Activated naive CD4-positive, alpha-beta T cell treated with anti-CD3 and anti-CD28 coated beads for 36 hours (primary cell): ENCODE measurements around the gene TAF5L. TPM values are rescaled to one million over a fixed set of nuclear protein-coding genes. Genes with fewer than 3 reads are reported as not detected.

Experiments used
- CTCF ChIA-PET: fragments of 350-600 bp; sonication (Branson Sonifier 250); formaldehyde crosslinking; loops from one replicate; lab custom pipeline; 2021; ENCODE audit warnings: antibody characterized with exemption; lab: Charles Lee
- DNase-seq: peaks from one replicate; pipeline ENCODE4 v3.0.0-alpha.2; 2020
- H3K27ac Mint-ChIP-seq: one replicate; pipeline ENCODE4 v1.8.0; 2021; ENCODE audit warnings: mild to moderate bottlenecking, mixed read lengths
- H3K27me3 Mint-ChIP-seq: one replicate; pipeline ENCODE4 v1.8.0; 2021; ENCODE audit warnings: low read depth, mixed read lengths
- H3K36me3 Mint-ChIP-seq: one replicate; pipeline ENCODE4 v1.8.0; 2021; ENCODE audit warnings: low read depth, mixed read lengths
- H3K4me1 Mint-ChIP-seq: one replicate; pipeline ENCODE4 v1.8.0; 2021; ENCODE audit warnings: low read depth, mixed read lengths
- H3K4me3 Mint-ChIP-seq: one replicate; pipeline ENCODE4 v1.8.0; 2021; ENCODE audit warnings: mild to moderate bottlenecking, moderate library complexity, mixed read lengths
- H3K9me3 Mint-ChIP-seq: one replicate; pipeline ENCODE4 v1.8.0; 2021; ENCODE audit warnings: mixed read lengths
- intact Hi-C: fragments of 100-400 bp; cut with micrococcal nuclease; formaldehyde crosslinking; loops from one replicate; pipeline ENCODE4 v1.15.1; 2023
- total RNA-seq, 2 experiments: library from RNA; stranded (reverse); gene quantifications; one replicate each; pipeline ENCODE4 v1.2.3, GENCODE V29; 2021

TAF5L gene
- total RNA-seq, 2 experiments from 2014 or later: 10.3 TPM

GRCh38 chr1:229657993-229658755 is 32.3 kb upstream of the TAF5L start:
- intact Hi-C loops: no loop called here
- H3K27ac Mint-ChIP-seq: peak overlapping the region; percentile 33
- no peak overlapping the region for H3K4me3 Mint-ChIP-seq
- no peak for DNase-seq
- H3K36me3 Mint-ChIP-seq: peaks cover 25% of the 10 kb centered on the region
- CTCF ChIA-PET: interaction anchor here (0.6 kb wide), 1 partner anchor 241 kb away, joined by 4 read pairs; no protein-coding TSS in a partner anchor
- H3K27me3 Mint-ChIP-seq: no peaks in the 10 kb centered on the region
- peaks cover 12% of the 10 kb centered on the region for H3K4me1 Mint-ChIP-seq
- no peaks in the 10 kb centered on the region for H3K9me3 Mint-ChIP-seq

- Mint-ChIP-seq H3K27me3 (no peaks in the 10 kb centered on the region), H3K9me3 (no peaks in the 10 kb centered on the region), H3K36me3 (peaks cover 27% of the 10 kb centered on the region), H3K27ac (no peak overlapping the region), H3K4me1 (peaks cover 4% of the 10 kb centered on the region), H3K4me3 (no peak overlapping the region)
- CTCF ChIA-PET: no interaction called here
- intact Hi-C loops: no loop called here
- DNase-seq: no peak
Observed at GRCh38 chr1:229655781-229656180, 29.9 kb upstream of the TAF5L start.

- H3K4me3 Mint-ChIP-seq: no peak overlapping the region
- no peak overlapping the region for H3K27ac Mint-ChIP-seq
- DNase-seq: no peak
- CTCF ChIA-PET: no interaction called here
- peaks cover 4% of the 10 kb centered on the region for H3K4me1 Mint-ChIP-seq
- H3K36me3 Mint-ChIP-seq: peaks cover 30% of the 10 kb centered on the region
- intact Hi-C loops: no loop called here
- H3K9me3 Mint-ChIP-seq: no peaks in the 10 kb centered on the region
- H3K27me3 Mint-ChIP-seq: no peaks in the 10 kb centered on the region
Observed at GRCh38 chr1:229653420-229653819, 27.5 kb upstream of the TAF5L start.

- CTCF ChIA-PET: no interaction called here
- no peaks in the 10 kb centered on the region for H3K4me1 Mint-ChIP-seq
- intact Hi-C loops: no loop called here
- H3K27me3 Mint-ChIP-seq: no peaks in the 10 kb centered on the region
- H3K27ac Mint-ChIP-seq: no peak overlapping the region
- H3K36me3 Mint-ChIP-seq: peaks cover 34% of the 10 kb centered on the region
- DNase-seq: no peak
- H3K4me3 Mint-ChIP-seq: no peak overlapping the region
- H3K9me3 Mint-ChIP-seq: no peaks in the 10 kb centered on the region
Observed at GRCh38 chr1:229651546-229651945, 25.6 kb upstream of the TAF5L start.

GRCh38 chr1:229650045-229650444 is 24.1 kb upstream of the TAF5L start:
- intact Hi-C loops: no loop called here
- CTCF ChIA-PET: interaction anchor here (0.7 to 1.6 kb wide), 3 partner anchors 11 to 189 kb away, joined by 3 to 5 read pairs (median 3); no protein-coding TSS in a partner anchor
- H3K36me3 Mint-ChIP-seq: peaks cover 40% of the 10 kb centered on the region
- no peaks in the 10 kb centered on the region for H3K27me3 Mint-ChIP-seq
- DNase-seq: no peak
- no peak overlapping the region for H3K27ac Mint-ChIP-seq
- no peaks in the 10 kb centered on the region for H3K9me3 Mint-ChIP-seq
- no peaks in the 10 kb centered on the region for H3K4me1 Mint-ChIP-seq
- no peak overlapping the region for H3K4me3 Mint-ChIP-seq

GRCh38 chr1:229648406-229648805 is 22.5 kb upstream of the TAF5L start:
- no peak overlapping the region for H3K27ac Mint-ChIP-seq
- intact Hi-C loops: no loop called here
- H3K4me1 Mint-ChIP-seq: no peaks in the 10 kb centered on the region
- CTCF ChIA-PET: interaction anchor here (1.4 to 1.6 kb wide), 2 partner anchors 13 kb away, joined by 5 to 6 read pairs; no protein-coding TSS in a partner anchor
- H3K9me3 Mint-ChIP-seq: no peaks in the 10 kb centered on the region
- H3K36me3 Mint-ChIP-seq: peaks cover 38% of the 10 kb centered on the region
- H3K27me3 Mint-ChIP-seq: no peaks in the 10 kb centered on the region
- H3K4me3 Mint-ChIP-seq: no peak overlapping the region
- no peak for DNase-seq

GRCh38 chr1:229645324-229645993 is 19.5 kb upstream of the TAF5L start:
- no peak overlapping the region for H3K27ac Mint-ChIP-seq
- H3K36me3 Mint-ChIP-seq: peaks cover 30% of the 10 kb centered on the region
- H3K9me3 Mint-ChIP-seq: no peaks in the 10 kb centered on the region
- no peak overlapping the region for H3K4me3 Mint-ChIP-seq
- no peaks in the 10 kb centered on the region for H3K4me1 Mint-ChIP-seq
- intact Hi-C loops: no loop called here
- H3K27me3 Mint-ChIP-seq: no peaks in the 10 kb centered on the region
- CTCF ChIA-PET: no interaction called here
- DNase-seq: no peak

GRCh38 chr1:229643996-229644745 is 18.2 kb upstream of the TAF5L start:
- no peak overlapping the region for H3K27ac Mint-ChIP-seq
- intact Hi-C loops: no loop called here
- no peaks in the 10 kb centered on the region for H3K9me3 Mint-ChIP-seq
- DNase-seq: no peak
- H3K4me1 Mint-ChIP-seq: peaks cover 2% of the 10 kb centered on the region
- no peaks in the 10 kb centered on the region for H3K27me3 Mint-ChIP-seq
- peaks cover 30% of the 10 kb centered on the region for H3K36me3 Mint-ChIP-seq
- H3K4me3 Mint-ChIP-seq: no peak overlapping the region
- CTCF ChIA-PET: no interaction called here

GRCh38 chr1:229642970-229643369 is 17.0 kb upstream of the TAF5L start:
- Mint-ChIP-seq H3K4me1 (peaks cover 2% of the 10 kb centered on the region), H3K27ac (no peak overlapping the region), H3K27me3 (no peaks in the 10 kb centered on the region), H3K36me3 (peaks cover 29% of the 10 kb centered on the region), H3K9me3 (no peaks in the 10 kb centered on the region), H3K4me3 (no peak overlapping the region)
- DNase-seq: no peak
- intact Hi-C loops: no loop called here
- CTCF ChIA-PET: no interaction called here

GRCh38 chr1:229642376-229642775 is 16.5 kb upstream of the TAF5L start:
- DNase-seq: no peak
- Mint-ChIP-seq H3K36me3 (peaks cover 28% of the 10 kb centered on the region), H3K27me3 (no peaks in the 10 kb centered on the region), H3K27ac (no peak overlapping the region), H3K4me3 (no peak overlapping the region), H3K9me3 (no peaks in the 10 kb centered on the region), H3K4me1 (peaks cover 2% of the 10 kb centered on the region)
- CTCF ChIA-PET: no interaction called here
- intact Hi-C loops: no loop called here

- CTCF ChIA-PET: no interaction called here
- Mint-ChIP-seq H3K27me3 (no peaks in the 10 kb centered on the region), H3K4me3 (no peak overlapping the region), H3K36me3 (peaks cover 28% of the 10 kb centered on the region), H3K27ac (no peak overlapping the region), H3K4me1 (peaks cover 4% of the 10 kb centered on the region), H3K9me3 (no peaks in the 10 kb centered on the region)
- no peak for DNase-seq
- intact Hi-C loops: no loop called here
Observed at GRCh38 chr1:229641306-229641705, 15.4 kb upstream of the TAF5L start.

GRCh38 chr1:229640455-229640854 is 14.5 kb upstream of the TAF5L start:
- Mint-ChIP-seq H3K4me3 (no peak overlapping the region), H3K4me1 (peaks cover 4% of the 10 kb centered on the region), H3K9me3 (no peaks in the 10 kb centered on the region), H3K36me3 (peaks cover 35% of the 10 kb centered on the region), H3K27ac (no peak overlapping the region), H3K27me3 (no peaks in the 10 kb centered on the region)
- intact Hi-C loops: no loop called here
- DNase-seq: no peak
- CTCF ChIA-PET: no interaction called here
